ENCODE measurements around the gene PIWIL4.
"Not testable (repeated sequence)": the region's sequence is repeated elsewhere in the genome, so short reads cannot be mapped to it uniquely, and the experiment has no call there.

Gene PIWIL4

GRCh38 chr11:94639901-94640721 lies 72.9 kb downstream of the PIWIL4 start:
- no peak for DNase-seq

GRCh38 chr11:94641167-94641761 lies 74.1 kb downstream of the PIWIL4 start:
- DNase-seq = no peak

- not testable (repeated sequence) for DNase-seq
Measured at GRCh38 chr11:94643186-94643585, 76.0 kb downstream of the PIWIL4 start.

GRCh38 chr11:94647926-94648325 lies 80.8 kb downstream of the PIWIL4 start:
- DNase-seq = no peak

- DNase-seq = no peak
Measured at GRCh38 chr11:94648789-94649188, 81.6 kb downstream of the PIWIL4 start.

- DNase-seq = no peak
Measured at GRCh38 chr11:94649254-94649653, 82.1 kb downstream of the PIWIL4 start.

- DNase-seq = no peak
Measured at GRCh38 chr11:94649964-94650623, 82.9 kb downstream of the PIWIL4 start.

GRCh38 chr11:94650756-94651155 lies 83.6 kb downstream of the PIWIL4 start:
- peak; percentile 29 for DNase-seq

- no peak for DNase-seq
Measured at GRCh38 chr11:94652735-94653284, 85.6 kb downstream of the PIWIL4 start.

GRCh38 chr11:94653561-94653960 lies 86.4 kb downstream of the PIWIL4 start:
- no peak for DNase-seq

- no peak for DNase-seq
Measured at GRCh38 chr11:94654201-94654600, 87.0 kb downstream of the PIWIL4 start.

GRCh38 chr11:94655291-94655690 lies 88.1 kb downstream of the PIWIL4 start:
- DNase-seq = no peak

GRCh38 chr11:94655956-94656355 lies 88.8 kb downstream of the PIWIL4 start:
- no peak for DNase-seq

- DNase-seq = no peak
Measured at GRCh38 chr11:94656968-94657367, 89.8 kb downstream of the PIWIL4 start.

GRCh38 chr11:94657629-94658028 lies 90.5 kb downstream of the PIWIL4 start:
- DNase-seq = no peak

GRCh38 chr11:94658386-94658785 lies 91.2 kb downstream of the PIWIL4 start:
- no peak for DNase-seq

- no peak for DNase-seq
Measured at GRCh38 chr11:94658888-94659287, 91.7 kb downstream of the PIWIL4 start.

GRCh38 chr11:94661444-94661843 lies 94.3 kb downstream of the PIWIL4 start:
- no peak for DNase-seq

- no peak for DNase-seq
Measured at GRCh38 chr11:94662065-94662779, 95.1 kb downstream of the PIWIL4 start.

GRCh38 chr11:94662846-94663390 lies 95.8 kb downstream of the PIWIL4 start:
- DNase-seq = no peak

GRCh38 chr11:94664346-94664745 lies 97.2 kb downstream of the PIWIL4 start:
- DNase-seq = no peak

GRCh38 chr11:94665116-94665659 lies 98.0 kb downstream of the PIWIL4 start:
- no peak for DNase-seq

Measured in CD4-positive, alpha-beta T cell treated with Interleukin-15 for 1 hour (primary cell).